NOMO-1 treated with DMSO at 0.1 percent for 48 hours (cell line): ENCODE measurements around the gene BAG2.

Experiments
- DNase-seq: peaks from one replicate; lab custom pipeline; 2025; ENCODE audit not compliant: unreplicated experiment; lab: John Stamatoyannopoulos, UW

Gene BAG2

DNA sequence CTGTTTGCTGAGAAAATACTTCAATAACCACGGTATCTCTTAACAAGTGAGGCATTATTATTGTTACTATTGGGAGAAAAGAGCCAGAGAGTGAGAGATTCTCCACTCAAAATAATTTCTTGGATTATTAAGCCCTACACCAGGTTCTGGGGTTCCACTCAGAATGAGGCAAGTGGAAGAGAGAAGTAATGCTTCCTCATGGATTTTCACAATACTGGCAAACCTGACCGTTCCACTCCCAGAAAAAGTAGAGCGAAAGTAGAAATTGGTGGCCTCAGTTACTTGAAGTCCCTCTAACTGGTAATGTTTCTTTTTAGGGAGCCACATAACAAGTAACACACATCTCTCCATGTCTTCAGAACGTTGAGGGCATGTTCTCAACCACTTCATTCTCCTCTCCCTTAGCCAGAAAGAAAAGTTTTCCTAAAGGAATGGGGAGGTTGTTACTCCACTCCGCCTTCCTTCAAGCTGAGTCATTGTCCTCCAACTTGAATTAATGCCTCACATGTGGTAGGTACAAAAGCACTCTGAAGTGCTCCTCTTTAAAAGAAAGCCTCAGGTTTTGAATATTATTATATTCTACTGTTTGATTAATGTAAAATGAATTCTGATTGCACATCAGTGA is 1.9 kb downstream of the BAG2 start:
- DNase-seq = no peak

DNA sequence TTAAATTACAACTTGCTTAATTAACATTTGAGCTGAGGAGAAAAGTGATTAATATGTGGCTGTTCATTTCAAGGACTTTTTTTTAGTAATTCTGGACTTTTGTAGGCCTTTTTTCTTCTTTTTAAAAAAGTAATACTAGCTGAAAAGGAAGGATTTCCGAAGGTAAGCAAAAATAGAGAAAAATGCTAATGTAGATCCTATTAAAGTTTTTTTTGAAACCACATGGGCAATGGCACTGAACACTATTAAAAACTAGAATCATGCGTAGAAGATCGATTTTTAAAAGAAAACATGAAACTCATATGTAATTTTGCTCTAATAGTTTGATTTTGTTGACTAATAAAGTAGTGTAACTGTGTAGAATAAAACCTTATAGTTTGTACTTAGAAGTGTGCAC is 2.4 kb downstream of the BAG2 start:
- no peak for DNase-seq

DNA sequence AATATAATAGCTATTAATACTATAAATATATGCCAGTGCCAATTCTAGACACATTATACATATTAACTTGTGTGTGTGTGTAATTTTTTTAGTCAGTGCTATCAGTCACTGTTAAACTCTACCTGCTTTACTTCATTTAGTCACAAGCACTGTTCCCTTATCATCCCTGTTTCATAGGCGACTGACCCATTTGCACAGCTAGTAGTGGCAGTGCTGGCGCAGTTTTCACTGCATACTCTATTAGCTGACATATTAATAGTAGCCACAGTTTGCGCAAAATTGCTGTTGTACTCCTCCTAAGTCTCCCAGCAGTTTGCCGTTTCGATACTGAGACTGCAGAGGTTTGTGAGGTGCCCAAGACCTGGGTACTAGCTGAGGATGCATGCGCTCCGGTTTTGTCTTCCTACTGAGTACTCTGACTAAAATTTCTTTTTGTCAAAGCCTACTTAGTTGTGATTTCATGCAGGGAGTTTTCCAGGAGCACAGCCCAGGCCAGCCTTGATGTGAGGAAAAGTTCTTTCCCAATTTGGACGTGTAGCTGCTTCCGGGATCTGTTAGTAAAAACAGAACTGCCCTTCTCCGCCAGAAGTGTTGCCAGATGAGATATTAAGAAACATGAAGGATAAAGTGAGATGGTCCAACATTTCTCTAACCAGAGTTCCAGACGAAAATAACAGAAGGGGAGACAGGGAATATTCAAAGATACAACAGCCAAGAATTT is 5.6 kb downstream of the BAG2 start:
- DNase-seq = no peak

DNA sequence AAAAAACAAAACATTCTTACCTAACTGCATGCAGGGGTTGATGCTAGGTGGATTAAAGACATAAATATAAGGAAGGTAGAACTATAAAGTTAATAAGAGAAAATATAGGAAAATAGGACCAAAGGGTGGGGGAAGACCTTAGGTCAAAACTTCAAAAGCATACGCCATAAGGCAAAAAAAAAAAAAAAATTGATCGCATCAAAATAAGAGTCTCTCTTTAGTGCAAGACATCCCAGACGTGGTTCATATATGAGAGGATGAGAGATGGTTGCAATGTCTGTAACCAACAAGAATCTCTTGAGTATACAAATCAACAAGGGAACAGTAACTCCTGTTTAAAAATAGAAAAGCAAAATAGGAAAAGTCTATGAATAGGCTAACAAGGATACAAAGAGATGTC is 8.5 kb downstream of the BAG2 start:
- DNase-seq = no peak

DNA sequence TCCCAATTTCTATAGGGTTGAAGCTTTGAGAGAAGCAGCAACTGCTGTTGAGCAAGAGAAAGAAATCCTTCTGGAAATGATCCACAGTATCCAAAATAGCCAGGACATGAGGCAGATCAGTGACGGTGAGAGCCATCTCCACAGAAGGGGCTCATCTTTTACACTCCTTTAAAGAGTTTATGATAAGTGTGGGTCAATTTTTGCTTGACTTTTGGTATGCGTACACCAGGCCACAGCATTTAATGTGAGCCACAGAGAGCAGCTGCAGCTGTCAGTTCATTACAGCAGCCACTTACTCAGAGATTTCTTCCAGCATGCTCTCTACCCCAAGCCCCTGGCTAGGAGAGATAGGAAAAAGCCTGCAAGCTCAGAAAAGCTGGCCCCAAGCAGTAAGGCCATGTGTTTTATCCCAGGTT is 9.9 kb downstream of the BAG2 start:
- DNase-seq = no peak

DNA sequence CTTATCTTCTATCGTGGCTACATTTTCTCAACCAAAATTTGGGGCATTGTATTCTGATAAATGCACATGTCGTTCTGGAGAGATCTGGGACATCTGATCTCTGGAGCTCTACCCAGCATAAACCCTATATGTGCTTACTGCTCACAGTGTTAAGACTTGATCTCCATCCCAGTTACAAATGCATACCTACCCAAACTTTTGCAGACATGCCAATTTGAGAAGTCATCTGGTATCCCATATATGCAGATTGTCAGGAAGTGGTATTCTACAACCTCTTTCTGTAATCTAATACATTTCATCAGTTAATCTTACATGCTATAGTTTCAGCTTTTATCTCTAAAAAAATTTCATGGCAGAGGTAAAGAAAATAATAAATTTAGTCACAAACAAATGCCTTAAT is 11.2 kb downstream of the BAG2 start:
- no peak for DNase-seq

DNA sequence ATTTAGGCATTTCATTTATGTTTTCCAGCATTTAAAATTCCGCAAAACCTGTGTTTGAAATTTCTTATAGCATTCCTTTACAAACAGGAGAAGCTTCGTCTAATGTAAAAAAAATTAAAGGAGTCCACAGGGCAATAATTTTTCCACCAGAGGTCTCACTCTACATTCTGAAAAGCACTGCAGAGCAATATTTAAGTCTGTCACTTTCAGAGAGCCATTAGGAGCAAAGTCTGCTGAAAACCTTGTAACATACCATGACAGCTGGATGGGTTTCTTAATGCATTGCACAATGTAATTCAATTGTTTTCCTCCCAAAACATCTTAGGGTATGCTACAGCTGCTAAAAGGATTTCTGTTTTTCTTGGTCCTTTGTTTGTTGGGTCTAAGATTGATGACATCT is 18.0 kb downstream of the BAG2 start:
- DNase-seq = no peak

DNA sequence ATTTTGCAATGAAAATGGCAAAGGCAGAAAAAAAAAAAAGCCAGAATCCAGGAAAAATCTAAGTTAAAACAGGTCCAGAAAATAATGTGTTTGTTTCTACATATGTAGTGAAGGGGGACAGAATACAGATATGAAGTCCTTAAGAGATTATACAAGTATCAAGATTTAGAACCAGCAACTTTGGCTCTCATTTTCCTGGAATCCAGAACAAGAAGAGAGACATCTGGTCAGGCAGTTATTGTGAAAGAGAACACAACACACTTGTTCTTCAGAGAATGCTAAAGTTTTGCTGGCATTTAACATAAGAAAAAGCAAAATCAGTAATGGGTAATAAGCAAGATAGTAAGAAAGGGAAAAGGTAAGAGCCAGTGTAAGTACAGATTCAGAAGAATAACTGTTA is 21.1 kb downstream of the BAG2 start:
- DNase-seq = no peak

DNA sequence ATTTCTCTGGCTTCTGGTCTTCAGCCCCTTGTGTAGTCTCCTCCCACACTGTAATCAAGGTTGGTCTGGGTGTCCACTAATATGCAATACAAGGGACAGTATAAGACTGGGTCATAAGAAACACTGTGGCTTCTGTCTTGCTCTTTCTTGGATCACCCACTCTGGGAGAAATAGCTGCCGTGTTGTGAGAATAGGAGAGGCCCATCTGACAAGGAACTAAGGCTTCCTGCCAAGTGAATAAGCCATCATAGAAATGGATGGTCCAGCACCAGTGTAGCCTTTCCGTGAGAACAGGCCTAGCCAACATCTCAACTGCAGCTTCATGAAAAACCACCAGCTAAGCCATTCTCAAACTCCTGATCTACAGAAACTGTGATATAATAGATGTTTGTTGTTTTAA is 23.3 kb downstream of the BAG2 start:
- no peak for DNase-seq

DNA sequence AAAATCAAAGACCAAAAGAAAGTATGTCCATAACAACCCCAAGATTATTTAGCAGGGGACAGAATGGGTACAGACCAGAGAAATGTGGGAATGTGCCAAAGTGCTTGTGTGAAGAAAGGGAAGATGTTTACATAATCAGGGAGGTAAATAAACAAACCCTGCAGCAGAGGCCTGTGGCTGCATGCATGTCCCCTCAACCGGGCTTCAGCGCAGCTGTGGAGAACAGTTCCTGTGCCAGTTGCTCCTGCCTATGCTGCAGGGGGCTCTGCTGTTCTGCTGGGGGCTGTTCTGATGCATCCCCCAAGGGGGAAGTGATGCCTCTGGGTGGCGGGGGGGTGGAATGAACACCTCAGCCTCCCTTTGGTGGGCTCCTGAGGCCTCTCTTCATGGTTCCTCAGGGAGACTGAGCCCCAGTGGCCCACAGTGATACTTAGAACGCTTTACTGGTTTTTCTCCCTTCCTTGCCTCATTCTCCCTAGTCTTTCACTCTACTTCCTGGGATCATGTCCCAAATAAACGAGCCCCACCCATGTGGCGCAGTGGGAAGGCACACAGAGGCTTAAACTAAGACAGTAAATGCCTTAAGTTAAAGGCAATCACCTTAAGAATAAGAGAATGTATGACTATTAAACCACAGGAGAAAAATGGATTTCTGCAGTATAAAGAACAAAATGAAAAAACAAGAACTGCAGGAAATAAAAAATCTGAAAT is 27.0 kb downstream of the BAG2 start:
- no peak for DNase-seq

DNA sequence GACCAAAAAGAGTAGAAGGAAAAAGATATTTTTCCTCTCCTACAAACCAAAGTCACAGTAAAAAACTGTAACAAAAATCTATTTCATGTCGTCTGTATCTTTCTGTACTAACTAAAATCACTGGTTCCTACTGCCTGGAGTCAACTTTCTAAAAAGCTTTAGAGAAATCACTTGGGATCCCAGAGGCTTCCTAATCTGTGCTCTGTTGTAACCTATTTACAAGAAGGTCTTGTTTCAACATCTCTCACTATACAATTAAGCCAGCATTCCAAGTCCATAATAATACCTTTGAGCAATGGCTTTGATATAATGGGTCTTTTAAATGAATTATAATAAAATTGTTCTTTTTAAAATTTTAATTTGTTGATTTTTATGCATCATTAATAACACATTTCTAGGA is 29.6 kb downstream of the BAG2 start:
- no peak for DNase-seq

DNA sequence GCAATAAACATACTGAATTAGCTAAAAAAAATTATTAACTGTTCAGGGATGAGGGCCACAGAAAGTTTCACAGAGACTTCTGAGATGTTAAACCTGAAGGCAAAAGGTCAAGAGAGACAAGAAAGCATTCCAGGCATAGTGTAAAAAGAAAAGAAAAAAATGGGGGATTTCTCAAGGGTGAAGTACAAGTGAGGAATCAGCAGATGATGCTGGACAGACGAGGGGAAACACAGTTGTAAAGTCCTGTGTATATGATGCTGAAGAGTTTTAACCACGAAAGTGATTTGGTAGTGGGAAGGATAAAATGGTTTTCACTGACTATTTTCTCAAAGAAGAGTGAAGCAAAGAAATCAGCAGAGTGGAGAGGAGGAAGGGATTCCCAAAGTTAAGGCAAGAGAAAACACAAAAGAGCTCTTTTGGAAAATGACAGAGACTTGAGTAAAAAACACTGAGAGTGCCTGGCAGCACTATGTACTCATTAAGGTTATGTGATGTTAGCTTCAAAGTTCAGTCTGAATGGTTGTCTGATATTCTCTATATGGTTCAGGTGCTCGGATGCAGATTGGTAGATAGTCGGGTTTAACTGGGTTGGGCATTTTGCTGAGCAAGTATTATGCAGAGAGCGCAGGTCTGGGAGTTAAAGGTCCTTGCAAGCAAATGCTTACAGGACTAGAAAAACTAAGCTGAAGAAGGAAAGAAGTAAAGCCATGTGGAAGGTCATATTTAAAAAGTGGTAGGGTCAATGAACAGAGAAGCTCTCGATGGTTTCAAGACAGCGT is 33.6 kb downstream of the BAG2 start:
- no peak for DNase-seq

DNA sequence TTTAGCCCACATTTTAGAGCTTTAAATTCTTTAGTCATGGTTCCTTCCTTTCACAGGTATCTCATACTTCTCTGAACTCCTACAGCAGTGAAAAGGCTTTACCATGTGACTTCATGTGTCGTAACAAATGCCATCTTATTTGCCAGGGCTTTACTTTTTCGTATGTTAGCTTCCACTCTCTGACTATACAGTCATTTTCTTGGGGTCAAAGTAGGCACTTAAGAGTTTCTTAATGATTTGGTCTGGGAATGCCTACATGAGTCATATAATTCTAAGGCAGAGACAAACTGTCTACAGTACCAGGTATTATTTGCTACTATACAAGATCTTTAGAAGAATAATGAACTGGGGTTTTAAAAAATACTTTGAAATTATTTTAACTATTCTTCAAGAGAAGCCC is 35.0 kb downstream of the BAG2 start:
- no peak for DNase-seq

DNA sequence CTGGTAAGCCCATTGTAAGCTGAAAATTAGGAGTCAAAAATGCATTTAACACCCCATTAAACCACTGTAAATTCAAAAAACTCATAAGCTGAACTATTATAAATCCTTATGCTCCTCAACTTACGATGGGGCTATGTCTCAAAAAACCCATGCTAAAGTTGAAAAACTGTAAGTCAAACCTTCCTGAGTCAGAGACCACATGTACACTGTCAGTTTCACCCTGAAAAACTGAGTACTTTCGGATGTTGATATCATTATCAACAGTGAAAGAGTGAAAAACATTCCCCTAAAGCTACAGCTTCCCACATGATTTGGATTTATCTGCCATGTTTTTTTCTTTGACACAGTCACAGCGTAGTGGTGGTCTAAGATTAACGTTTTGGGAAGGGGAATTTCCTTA is 35.7 kb downstream of the BAG2 start:
- DNase-seq = no peak

DNA sequence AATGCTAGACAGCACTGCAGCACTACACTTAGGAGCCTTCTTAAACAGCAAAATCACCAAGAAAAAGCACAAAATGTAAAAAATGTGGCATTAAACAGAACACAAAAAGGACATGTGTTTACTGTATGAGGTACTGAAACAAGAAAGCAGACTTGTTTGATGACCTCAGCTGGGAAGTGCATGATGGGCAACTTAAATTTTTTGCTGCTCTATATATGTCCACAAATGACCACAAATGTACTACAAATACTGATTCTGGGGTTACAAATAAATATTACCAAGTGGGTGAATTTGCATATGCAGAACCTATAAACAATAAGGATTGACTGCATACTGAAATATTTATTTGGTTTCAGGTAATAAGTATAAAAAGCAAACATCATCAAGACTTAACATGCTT is 36.9 kb downstream of the BAG2 start:
- DNase-seq = no peak

DNA sequence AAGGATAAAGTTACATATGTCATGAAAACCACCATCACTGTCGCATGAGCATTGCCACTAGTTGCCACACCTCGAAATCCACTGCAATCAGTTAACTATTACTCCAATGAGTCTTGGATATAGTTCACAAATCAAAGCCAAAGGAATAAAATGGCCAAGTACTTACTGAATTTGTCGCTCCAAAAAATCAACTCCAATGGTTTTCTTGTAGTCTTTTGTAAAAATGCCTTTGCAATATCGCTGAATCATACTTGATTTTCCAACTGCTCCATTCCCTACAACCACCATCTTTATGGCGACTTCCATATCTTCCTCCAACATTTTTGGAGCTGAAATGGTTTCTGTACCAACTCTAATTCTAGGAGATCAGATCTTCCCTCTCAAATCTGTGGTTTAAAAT is 37.9 kb downstream of the BAG2 start:
- DNase-seq = no peak

DNA sequence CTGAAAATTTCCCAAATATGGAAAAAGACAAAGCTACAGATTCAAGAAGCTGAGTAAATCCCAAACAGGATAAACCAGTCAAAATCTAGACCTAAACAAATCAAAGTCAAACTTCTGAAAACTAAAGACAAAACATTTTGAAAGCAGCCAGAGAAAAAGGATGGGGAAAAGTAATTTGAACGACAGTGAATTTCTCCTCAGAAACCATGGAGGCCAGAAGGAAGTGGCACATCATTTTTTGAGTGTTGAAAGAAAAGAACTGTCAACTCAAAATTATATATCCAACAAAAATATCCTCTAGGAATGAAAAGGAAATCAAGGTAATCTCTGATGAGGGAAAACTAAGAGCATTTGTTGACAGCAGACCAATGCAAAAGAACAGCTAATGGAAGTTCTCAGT is 43.1 kb downstream of the BAG2 start:
- DNase-seq = no peak

DNA sequence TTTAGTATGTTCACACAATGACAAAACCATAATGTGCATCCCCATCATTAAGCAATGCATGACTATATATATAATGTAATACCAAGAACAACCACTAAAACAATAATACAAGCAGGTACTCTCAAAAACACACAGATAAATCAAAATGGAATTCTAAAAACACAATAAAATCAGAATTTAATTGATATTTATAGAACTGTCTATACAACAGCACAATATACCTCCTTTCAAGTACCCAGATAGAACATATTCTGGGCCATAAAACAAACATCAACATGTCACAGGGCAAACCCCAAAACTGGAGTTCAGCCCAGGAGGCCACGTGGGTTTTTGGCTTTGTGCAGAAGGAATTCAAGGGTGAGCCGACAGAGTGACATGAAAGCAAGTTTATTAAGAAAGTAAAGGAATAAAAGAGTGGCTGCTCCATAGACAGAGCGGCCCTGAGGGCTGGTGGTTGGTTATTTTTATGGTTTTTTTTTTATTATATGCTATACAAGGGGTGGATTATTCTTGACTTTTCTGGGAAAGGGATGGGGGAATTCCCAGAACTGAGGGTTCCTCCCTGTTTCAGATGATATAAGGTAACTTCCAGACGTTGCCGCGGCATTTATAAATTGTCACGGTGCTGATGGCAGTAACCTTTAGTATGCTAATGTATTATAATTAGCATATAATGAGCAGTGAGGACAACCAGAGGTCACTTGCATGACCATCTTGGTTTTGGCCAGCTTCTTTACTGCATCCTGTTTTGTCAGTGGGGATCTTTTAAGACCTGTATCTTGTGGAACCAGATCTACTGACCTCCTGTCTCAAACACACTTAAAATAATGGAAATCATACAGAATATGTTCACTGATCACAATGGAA is 44.3 kb downstream of the BAG2 start:
- no peak for DNase-seq

DNA sequence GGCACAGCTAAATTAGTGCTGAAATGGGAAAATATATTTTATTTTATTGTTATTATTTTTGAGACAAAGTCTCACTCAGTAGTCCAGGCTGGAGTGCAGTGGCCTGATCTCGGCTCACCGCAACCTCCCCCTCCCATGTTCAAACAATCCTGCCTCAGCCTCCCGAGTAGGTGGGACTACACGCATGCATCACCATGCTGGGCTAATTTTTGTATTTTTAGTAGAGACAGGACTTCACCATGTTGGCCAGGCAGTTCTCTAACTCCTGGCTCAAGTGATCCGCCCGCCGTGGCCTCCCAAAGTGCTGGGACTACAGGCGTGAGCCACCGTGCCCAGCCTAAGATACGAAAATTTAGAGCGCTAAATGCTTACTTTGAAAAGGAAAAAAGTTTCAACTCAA is 45.1 kb downstream of the BAG2 start:
- no peak for DNase-seq

DNA sequence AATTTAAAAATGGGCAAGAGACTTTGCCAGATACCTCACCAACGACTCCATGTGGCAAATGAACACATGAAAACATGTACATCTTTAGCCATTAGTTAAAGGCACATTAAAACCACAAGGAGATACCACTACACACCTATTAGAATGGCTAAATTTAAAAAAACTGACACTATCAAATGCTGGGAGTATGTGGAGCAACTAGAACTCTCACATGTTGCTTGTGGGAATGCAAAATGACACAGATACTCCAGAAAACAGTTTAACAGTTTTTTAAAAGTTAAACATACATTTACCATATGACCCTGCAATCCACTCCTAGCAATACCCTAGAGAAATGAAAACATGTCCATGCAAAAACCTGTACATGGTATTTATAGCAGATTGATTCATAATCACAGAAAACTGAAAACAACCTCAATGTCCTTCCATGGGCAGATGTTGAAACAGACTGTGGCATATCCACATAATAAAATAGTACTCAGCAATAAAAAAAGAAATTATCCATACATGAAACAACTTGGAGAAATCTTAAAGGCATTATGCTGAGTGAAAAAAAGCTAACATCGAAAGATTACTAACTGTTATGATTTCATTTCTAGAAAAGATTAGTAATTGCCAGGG is 48.1 kb downstream of the BAG2 start:
- no peak for DNase-seq
